Stomach (tissue), 4 donors: ENCODE measurements around the gene EMILIN1.

Experiments used
- CTCF ChIP-seq, 7 experiments: fragments of 450-650 bp in 4 of 7; fragments of 200-600 bp in 3 of 7; sonication (generic) in 3 of 7; IDR thresholded peaks; one replicate each; pipeline ENCODE4 v1.5.1; 2016 to 2019; ENCODE audit warnings: antibody characterized with exemption in 7 of 7, control low read depth in 2 of 7, mild to moderate bottlenecking in 1 of 7
- EP300 ChIP-seq: sonication (generic); formaldehyde crosslinking; IDR thresholded peaks from one replicate; pipeline ENCODE4 v1.6.1; 2017; ENCODE audit warnings: antibody characterized with exemption
- POLR2A ChIP-seq, 4 donors: fragments of 450-650 bp; IDR thresholded peaks; one replicate each; pipeline ENCODE4 v1.6.1; 2016; ENCODE audit warnings: antibody characterized with exemption in 4 of 4, control low read depth in 2 of 4, mild to moderate bottlenecking in 1 of 4, moderate library complexity in 1 of 4

DNA sequence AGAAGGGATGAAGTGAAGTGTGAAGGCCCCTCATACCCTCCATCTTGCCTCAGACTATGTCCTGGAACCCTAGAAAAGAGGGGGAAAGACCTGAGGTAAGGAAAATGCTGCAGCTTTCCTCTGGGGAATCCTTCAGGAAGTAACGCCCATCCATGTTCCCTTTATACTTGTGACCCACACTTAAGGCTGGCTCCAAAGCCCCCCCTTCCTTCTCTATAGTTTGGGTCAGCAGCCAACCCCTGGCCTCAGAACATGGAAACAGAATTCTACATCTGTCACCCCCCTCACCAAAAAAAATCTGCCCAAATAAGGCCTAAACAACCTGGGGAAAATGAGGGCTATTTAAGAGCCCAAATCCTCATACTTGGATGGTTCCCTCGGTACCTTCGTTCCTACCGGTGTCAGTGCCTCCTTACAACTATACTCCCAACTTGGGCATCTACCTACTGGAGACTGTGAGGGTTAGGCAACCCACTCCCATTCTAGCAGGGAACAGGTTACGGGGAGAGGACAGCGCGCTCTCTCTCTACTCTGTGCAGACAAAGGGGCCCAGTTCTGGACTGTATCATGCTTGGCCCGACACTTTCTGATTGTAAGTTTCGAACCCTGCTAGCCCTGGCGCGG, 7.7 kb upstream of the EMILIN1 start:
- TF ChIP-seq POLR2A (IDR thresholded peaks at IDR 0.05) (no peak), CTCF (IDR thresholded peaks at IDR 0.05) (no peak), EP300 (no peak)
